GM12878 (cell line): ENCODE results near the gene BMAL1. TPM values are rescaled to one million over a fixed set of nuclear protein-coding genes. Genes with fewer than 3 reads are reported as not detected.

ENCODE experiments used
- CBX3 ChIP-seq: fragments of 200-600 bp; sonication (generic); IDR thresholded peaks from 2 replicates; pipeline ENCODE4 v1.6.1; 2016; ENCODE audit warnings: low read depth, borderline replicate concordance
- CREM ChIP-seq: IDR thresholded peaks from 2 replicates; pipeline ENCODE4 v1.6.1; 2014; ENCODE audit warnings: antibody characterized with exemption, low read depth
- EGR1 ChIP-seq, 2 experiments: IDR thresholded peaks; 1 replicate in 1 of 2; 2 replicates in 1 of 2; pipeline ENCODE4 v1.6.1; 2011 to 2012; ENCODE audit warnings: low read depth in 2 of 2, low read length in 2 of 2, borderline replicate concordance in 1 of 2, mild to moderate bottlenecking in 1 of 2, moderate library complexity in 1 of 2
- HDGF ChIP-seq: fragments of 450-650 bp; IDR thresholded peaks from 2 replicates; pipeline ENCODE4 v1.6.1; 2016; ENCODE audit warnings: antibody characterized with exemption
- IKZF1 ChIP-seq: fragments of 450-650 bp; conservative IDR thresholded peaks from 2 replicates; pipeline ENCODE4 v1.6.1; 2017; ENCODE audit warnings: antibody characterized with exemption, mild to moderate bottlenecking
- JUND ChIP-seq: IDR thresholded peaks from 2 replicates; pipeline ENCODE4 v1.6.1; 2012; ENCODE audit warnings: low read depth, mild to moderate bottlenecking, low read length, improper control_type of control experiment, moderate library complexity
- MEF2A ChIP-seq: IDR thresholded peaks from 2 replicates; pipeline ENCODE4 v1.6.1; 2011; ENCODE audit warnings: low read depth, mild to moderate bottlenecking, low read length, moderate library complexity; ENCODE audit not compliant: insufficient read depth
- MTA3 ChIP-seq: IDR thresholded peaks from 2 replicates; pipeline ENCODE4 v1.6.1; 2012; ENCODE audit warnings: low read length, inconsistent platforms, borderline replicate concordance
- NFIC ChIP-seq: IDR thresholded peaks from 2 replicates; pipeline ENCODE4 v1.6.1; 2012; ENCODE audit warnings: low read depth, mild to moderate bottlenecking, inconsistent platforms, low read length, moderate library complexity
- POLR2A ChIP-seq: IDR thresholded peaks from 2 replicates; pipeline ENCODE4 v1.6.1; 2011; ENCODE audit warnings: low read depth, mild to moderate bottlenecking, low read length
- POU2F2 ChIP-seq: IDR thresholded peaks from 3 replicates; pipeline ENCODE4 v1.6.1; 2011; ENCODE audit warnings: low read depth, mild to moderate bottlenecking, low read length, borderline replicate concordance
- RB1 ChIP-seq: fragments of 450-650 bp; formaldehyde crosslinking; IDR thresholded peaks from 2 replicates; pipeline ENCODE4 v1.6.1; 2017; ENCODE audit warnings: mild to moderate bottlenecking, borderline replicate concordance
- RCOR1 ChIP-seq: conservative IDR thresholded peaks from 2 replicates; pipeline ENCODE4 v1.6.1; 2012; ENCODE audit warnings: low read depth, low read length, improper control_type of control experiment
- RUNX3 ChIP-seq: IDR thresholded peaks from 2 replicates; pipeline ENCODE4 v1.6.1; 2012; ENCODE audit warnings: low read length, inconsistent platforms
- SPI1 ChIP-seq: IDR thresholded peaks from 2 replicates; pipeline ENCODE4 v1.6.1; 2011; ENCODE audit warnings: low read depth, mild to moderate bottlenecking, low read length, moderate library complexity, borderline replicate concordance; ENCODE audit not compliant: insufficient read depth
- YY1 ChIP-seq: IDR thresholded peaks from 2 replicates; pipeline ENCODE4 v1.6.1; 2011; ENCODE audit warnings: low read depth, mild to moderate bottlenecking, low read length
- ZNF384 ChIP-seq: IDR thresholded peaks from 2 replicates; pipeline ENCODE4 v1.6.1; 2012; ENCODE audit warnings: low read depth, mild to moderate bottlenecking, low read length, improper control_type of control experiment, borderline replicate concordance
- ZSCAN29 ChIP-seq: fragments of 450-650 bp; IDR thresholded peaks from 2 replicates; pipeline ENCODE4 v1.6.1; 2017; ENCODE audit warnings: mild to moderate bottlenecking, moderate library complexity
- polyA plus RNA-seq, 11 experiments: library from polyadenylated mRNA; depleted of rRNA in 4 of 11; unstranded in 6 of 11; stranded (reverse) in 5 of 11; fragments of >200 nt; fragmentation: Nextera tagmentation in 4 of 11; fragmentation: Illumina TruSeq in 1 of 11; extraction: Ambion mirVana in 4 of 11; extraction: Trizol in 1 of 11; gene quantifications; 1 replicate in 1 of 11; 2 replicates in 10 of 11; pipeline versions ENCODE4 v1.2.1 to v1.2.3, GENCODE V29; 2011 to 2016; ENCODE audit warnings: inconsistent platforms in 2 of 11, missing spikeins in 2 of 11, low read depth in 1 of 11
- total RNA-seq, 4 experiments: library from RNA; depleted of rRNA in 3 of 4; stranded (reverse); fragments of >200 nt in 3 of 4; fragmentation: Illumina TruSeq in 1 of 4; extraction: Trizol in 1 of 4; gene quantifications; 2 replicates each; pipeline versions ENCODE4 v1.2.1 to v1.2.3, GENCODE V29; 2013 to 2021
- TF ChIP-seq, protein P1 (sequence below): fragments of 150-350 bp; IDR thresholded peaks from 2 replicates; pipeline ENCODE4 v1.6.1; 2016; ENCODE audit warnings: low read depth, low read length
- TF ChIP-seq, protein P2 (sequence below): fragments of 450-650 bp; formaldehyde crosslinking; IDR thresholded peaks from 2 replicates; pipeline ENCODE4 v1.4.0; 2022; ENCODE audit warnings: mild to moderate bottlenecking, moderate library complexity
- TF ChIP-seq, protein P3 (sequence below): IDR thresholded peaks from 2 replicates; pipeline ENCODE4 v1.6.1; 2011; ENCODE audit warnings: low read depth, mild to moderate bottlenecking, low read length, moderate library complexity, borderline replicate concordance; ENCODE audit errors: extremely low read depth

BMAL1 gene
- total and polyA plus RNA-seq, 10 of the 15 experiments (the other 5 are each of a cell fraction or from before 2014, with no cell fraction given), result 3.5 to 40.6 (median 13.6) TPM

DNA sequence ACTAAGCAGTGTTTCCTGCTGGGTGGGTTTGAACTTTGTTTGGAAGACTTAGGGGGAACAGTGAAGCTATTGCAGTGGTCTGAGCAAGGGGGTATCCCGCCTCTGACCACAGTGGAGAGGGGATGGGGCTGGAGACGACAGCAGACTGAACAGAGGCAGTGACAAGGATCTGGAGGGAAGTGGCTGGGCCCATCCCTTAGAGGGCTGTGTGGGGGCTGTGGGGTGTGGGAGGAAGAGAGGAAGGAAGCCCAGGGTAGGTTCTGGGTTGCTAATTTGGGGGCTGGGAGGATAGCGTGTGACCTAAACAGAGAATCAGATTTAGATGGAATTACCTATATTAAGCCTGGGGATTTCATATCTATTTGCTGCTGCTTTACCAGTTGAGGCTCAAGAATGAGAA, 70.7 kb downstream of the BMAL1 start (continued):
- TF ChIP-seq, protein P1, sequence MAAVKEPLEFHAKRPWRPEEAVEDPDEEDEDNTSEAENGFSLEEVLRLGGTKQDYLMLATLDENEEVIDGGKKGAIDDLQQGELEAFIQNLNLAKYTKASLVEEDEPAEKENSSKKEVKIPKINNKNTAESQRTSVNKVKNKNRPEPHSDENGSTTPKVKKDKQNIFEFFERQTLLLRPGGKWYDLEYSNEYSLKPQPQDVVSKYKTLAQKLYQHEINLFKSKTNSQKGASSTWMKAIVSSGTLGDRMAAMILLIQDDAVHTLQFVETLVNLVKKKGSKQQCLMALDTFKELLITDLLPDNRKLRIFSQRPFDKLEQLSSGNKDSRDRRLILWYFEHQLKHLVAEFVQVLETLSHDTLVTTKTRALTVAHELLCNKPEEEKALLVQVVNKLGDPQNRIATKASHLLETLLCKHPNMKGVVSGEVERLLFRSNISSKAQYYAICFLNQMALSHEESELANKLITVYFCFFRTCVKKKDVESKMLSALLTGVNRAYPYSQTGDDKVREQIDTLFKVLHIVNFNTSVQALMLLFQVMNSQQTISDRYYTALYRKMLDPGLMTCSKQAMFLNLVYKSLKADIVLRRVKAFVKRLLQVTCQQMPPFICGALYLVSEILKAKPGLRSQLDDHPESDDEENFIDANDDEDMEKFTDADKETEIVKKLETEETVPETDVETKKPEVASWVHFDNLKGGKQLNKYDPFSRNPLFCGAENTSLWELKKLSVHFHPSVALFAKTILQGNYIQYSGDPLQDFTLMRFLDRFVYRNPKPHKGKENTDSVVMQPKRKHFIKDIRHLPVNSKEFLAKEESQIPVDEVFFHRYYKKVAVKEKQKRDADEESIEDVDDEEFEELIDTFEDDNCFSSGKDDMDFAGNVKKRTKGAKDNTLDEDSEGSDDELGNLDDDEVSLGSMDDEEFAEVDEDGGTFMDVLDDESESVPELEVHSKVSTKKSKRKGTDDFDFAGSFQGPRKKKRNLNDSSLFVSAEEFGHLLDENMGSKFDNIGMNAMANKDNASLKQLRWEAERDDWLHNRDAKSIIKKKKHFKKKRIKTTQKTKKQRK, result no peak
- TF ChIP-seq JUND (no peak), EGR1 (IDR thresholded peaks at IDR 0.05; ENCODE audit: borderline replicate concordance in 1 of 2, low read depth in 2 of 2, low read length in 2 of 2) (0 out of 3 replicates have a peak, but pooled peaks of 1 of the 2 experiments have one; percentile 17), MEF2A (peak; percentile 74; the same call in 1 of the 2 replicates), POU2F2 (no peak), MTA3 (no peak), NFIC (peak; percentile 42; the same call in 1 of the 2 replicates), HDGF (peak; percentile 71; the same call in 1 of the 2 replicates), RCOR1 (no peak), POLR2A (no peak), ZNF384 (no peak), IKZF1 (peak; percentile 47), RB1 (no peak), CREM (no peak), SPI1 (peak; percentile 50; the same call in 1 of the 2 replicates), YY1 (no peak), CBX3 (no peak), RUNX3 (peak; percentile 48; the same call in 1 of the 2 replicates), ZSCAN29 (no peak)
- TF ChIP-seq, protein P2, sequence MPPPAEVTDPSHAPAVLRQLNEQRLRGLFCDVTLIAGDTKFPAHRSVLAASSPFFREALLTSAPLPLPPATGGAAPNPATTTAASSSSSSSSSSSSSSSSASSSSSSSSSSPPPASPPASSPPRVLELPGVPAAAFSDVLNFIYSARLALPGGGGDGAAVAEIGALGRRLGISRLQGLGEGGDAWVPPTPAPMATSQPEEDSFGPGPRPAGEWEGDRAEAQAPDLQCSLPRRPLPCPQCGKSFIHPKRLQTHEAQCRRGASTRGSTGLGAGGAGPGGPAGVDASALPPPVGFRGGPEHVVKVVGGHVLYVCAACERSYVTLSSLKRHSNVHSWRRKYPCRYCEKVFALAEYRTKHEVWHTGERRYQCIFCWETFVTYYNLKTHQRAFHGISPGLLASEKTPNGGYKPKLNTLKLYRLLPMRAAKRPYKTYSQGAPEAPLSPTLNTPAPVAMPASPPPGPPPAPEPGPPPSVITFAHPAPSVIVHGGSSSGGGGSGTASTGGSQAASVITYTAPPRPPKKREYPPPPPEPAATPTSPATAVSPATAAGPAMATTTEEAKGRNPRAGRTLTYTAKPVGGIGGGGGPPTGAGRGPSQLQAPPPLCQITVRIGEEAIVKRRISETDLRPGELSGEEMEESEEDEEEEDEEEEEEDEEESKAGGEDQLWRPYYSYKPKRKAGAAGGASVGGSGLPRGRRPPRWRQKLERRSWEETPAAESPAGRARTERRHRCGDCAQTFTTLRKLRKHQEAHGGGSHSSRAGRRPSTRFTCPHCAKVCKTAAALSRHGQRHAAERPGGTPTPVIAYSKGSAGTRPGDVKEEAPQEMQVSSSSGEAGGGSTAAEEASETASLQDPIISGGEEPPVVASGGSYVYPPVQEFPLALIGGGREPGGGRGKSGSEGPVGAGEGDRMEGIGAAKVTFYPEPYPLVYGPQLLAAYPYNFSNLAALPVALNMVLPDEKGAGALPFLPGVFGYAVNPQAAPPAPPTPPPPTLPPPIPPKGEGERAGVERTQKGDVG (CRISPR knock-in tag), result no peak
- TF ChIP-seq, protein P3, sequence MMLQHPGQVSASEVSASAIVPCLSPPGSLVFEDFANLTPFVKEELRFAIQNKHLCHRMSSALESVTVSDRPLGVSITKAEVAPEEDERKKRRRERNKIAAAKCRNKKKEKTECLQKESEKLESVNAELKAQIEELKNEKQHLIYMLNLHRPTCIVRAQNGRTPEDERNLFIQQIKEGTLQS, result no peak
